ENCODE results near the gene DBNL.

The DBNL gene

DNA sequence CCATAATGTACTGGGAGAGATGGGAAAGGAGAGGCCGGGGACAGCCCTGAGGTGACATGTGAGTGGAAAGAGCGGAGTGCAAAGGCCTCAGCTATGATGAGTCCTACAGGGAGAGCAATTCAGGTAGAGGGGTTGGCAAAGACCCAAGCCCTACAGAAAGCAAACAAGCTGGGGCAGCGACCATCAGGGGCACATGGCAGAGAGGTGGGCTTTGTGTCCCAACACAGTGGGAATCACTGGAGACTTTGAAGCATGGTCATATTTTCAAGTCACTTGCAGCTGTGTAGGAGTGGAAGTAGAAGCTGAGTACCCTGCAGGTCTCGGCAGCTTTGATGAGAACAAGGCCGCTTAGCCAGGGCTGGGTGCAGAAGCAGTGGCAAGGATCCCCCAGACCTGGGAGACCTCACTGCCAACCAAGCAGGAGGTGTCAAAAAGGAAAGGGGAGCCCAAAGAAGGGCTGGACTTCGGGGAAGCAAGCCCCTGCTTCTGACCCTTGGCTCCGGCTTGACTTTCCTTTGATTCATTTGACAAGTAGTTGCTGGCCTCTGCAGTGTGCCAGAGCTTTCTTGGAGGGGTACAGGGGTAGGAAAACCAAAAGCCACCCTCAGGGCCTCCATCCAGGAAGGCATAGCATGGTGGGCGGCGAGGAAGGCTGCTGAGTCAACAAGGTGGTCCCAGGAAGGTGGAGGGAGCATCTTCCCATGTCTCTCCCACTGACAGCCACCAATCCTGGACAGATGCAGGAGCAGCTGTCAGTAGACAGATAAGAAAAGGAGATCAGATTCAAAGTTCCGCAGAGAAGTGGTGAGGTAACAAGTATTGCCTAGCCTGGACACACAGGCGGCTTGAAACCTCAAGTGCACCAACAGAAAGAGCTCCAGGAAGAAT, 22.8 kb downstream of the DBNL start:
- H3K9me3 Mint-ChIP-seq, result no peaks in the 10 kb centered on the region
- peaks cover 28% of the 10 kb centered on the region for H3K4me1 Mint-ChIP-seq
- ATAC-seq (replicated peaks; ENCODE audit: extremely low read depth, poor library complexity, severe bottlenecking) (no peak), DNase-seq (ENCODE audit: low spot score in 2 of 2) (no peak)
- peak overlapping the region; percentile 33 for H3K27ac Mint-ChIP-seq (ENCODE audit: low read depth)
- peaks cover 5% of the 10 kb centered on the region for H3K36me3 Mint-ChIP-seq (ENCODE audit: insufficient read depth)
- no peaks in the 10 kb centered on the region for H3K27me3 Mint-ChIP-seq
- no peak overlapping the region for H3K4me3 Mint-ChIP-seq

DNA sequence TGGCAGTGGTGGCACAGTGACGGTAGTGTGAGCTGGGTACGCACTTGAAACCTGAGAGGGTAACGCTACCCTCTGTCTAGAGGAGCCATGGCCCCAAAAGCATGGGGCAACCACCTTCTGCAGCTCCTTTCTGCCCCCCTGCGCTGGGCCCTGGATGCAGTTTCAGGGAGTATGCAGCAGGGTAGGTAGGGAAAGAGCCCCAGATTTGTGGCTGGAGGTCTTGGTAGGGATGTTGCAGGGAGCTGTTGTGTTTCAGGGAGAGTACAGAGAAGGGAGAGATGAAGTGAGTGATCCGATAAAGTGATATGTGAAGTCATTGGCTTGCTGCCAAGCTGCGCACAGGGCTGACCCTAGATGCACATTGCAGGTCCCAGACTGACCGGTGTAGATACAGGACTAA, 23.6 kb downstream of the DBNL start:
- Mint-ChIP-seq H3K9me3 (no peaks in the 10 kb centered on the region), H3K36me3 (ENCODE audit: insufficient read depth) (peaks cover 5% of the 10 kb centered on the region), H3K4me3 (no peak overlapping the region), H3K27me3 (no peaks in the 10 kb centered on the region), H3K27ac (ENCODE audit: low read depth) (no peak overlapping the region), H3K4me1 (peaks cover 28% of the 10 kb centered on the region)
- ATAC-seq (replicated peaks; ENCODE audit: extremely low read depth, poor library complexity, severe bottlenecking), result no peak
- no peak for DNase-seq (ENCODE audit: low spot score in 2 of 2)

DNA sequence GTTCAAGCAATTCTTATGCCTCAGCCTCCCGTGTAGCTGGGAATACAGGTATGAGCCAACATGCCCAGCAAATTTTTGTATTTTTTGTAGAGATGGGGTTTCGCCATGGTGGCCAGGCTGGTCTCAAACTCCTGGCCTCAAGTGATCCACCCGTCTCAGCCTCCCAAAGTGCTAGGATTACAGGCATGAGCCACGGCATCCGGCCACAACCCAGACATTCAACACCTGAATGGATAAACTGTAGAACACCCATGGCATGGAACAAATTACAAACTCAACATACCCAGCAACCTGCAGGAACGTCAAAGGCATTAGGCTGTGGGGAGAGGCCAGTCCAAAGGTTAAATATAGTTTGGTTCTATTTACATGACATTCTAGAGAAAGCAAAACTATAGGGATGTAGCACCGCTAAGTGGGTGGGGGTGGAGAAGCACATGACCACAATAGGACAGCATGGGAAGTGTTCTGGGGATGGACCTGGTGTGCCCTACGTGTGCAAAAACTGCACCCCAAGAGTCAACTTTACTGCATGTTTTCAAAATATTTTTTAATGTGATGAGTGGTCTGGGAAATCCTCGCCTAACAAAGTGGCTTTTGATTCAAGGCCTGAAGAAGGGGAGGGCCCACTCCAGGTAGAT, 27.3 kb downstream of the DBNL start:
- peaks cover 12% of the 10 kb centered on the region for H3K4me1 Mint-ChIP-seq
- H3K36me3 Mint-ChIP-seq (ENCODE audit: insufficient read depth), result peaks cover 15% of the 10 kb centered on the region
- H3K4me3 Mint-ChIP-seq, result no peak overlapping the region
- no peaks in the 10 kb centered on the region for H3K27me3 Mint-ChIP-seq
- DNase-seq (ENCODE audit: low spot score in 2 of 2) (no peak), ATAC-seq (replicated peaks; ENCODE audit: extremely low read depth, poor library complexity, severe bottlenecking) (no peak)
- peak overlapping the region; percentile 19 for H3K27ac Mint-ChIP-seq (ENCODE audit: low read depth)
- no peaks in the 10 kb centered on the region for H3K9me3 Mint-ChIP-seq

DNA sequence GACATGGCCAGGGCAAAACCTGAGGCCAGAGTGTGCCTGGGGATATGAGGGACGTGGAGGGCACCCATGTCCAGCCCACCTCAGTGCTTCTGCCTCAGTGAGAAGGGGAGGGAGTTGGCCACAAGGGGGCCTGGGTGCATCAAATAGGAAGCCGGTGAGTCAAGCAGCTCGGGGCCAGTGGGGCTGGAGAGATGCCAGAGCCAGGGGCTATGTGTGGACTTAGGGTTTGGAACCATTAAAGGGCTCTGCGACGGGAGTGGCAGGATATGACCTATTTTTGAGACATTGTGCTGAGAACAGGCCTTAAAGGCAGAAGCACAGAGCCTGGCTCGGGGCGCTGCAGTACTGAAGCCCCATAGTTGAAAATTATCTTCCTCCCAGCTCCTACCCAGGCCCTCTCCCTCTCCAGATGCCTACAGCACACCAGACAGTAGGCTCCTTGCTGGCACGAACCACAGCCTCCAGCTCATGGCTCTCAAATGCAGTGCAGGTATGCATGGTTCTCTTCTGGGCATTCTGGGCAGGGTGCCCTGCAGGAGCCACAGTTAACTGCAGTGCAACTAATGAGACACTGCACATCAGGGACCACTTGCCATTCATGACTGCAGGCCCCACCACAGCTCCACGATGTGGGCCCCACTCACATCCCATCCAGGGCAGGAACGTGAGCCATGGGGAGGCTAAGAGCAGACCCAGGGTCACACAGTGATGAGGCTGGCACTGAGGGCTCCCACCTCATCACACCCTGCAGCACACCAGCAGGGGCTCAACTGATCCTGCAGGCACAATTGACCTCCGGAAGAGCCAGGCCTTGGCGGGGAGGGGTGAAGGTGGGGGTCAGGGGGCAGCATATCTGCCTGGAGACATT, 28.1 kb downstream of the DBNL start:
- Mint-ChIP-seq H3K27me3 (no peaks in the 10 kb centered on the region), H3K36me3 (ENCODE audit: insufficient read depth) (peaks cover 16% of the 10 kb centered on the region), H3K9me3 (no peaks in the 10 kb centered on the region), H3K27ac (ENCODE audit: low read depth) (peak overlapping the region; percentile 19), H3K4me3 (no peak overlapping the region), H3K4me1 (peaks cover 12% of the 10 kb centered on the region)
- no peak for ATAC-seq (replicated peaks; ENCODE audit: extremely low read depth, poor library complexity, severe bottlenecking)
- no peak for DNase-seq (ENCODE audit: low spot score in 2 of 2)

DNA sequence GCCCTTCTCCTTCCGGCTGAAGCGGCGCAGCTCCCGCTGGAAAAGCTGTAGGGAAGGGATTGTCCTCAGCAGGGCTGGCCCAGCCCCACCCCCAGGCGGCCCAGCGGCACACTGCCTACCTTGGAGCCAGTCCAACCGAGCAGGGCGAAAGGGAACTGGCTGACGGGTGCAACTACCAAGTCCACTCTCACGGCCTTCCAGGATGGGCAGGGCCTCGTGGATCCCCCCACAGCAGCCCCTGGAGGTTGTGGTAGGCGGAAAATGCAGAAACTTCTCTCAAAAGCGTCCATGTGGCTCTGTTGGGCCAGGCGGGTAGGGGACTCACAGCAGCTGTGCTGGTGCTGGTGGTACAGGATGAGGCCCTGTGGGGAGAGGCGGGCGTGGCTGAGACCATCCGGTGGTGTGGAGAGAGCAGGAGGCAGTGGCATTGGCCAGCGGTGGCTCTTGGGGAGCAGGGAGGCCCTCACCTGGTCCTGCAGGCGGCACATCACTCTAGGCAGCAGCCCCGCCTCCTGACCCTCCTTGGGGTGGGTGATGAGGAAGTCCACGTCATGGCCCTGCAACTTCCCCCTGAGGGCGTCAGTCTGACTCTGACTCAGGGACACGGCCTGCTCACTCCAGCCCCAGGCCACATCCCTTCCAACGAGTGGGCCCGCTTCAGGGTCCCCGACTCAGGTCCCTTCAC, 29.3 kb downstream of the DBNL start:
- no peak overlapping the region for H3K4me3 Mint-ChIP-seq
- no peaks in the 10 kb centered on the region for H3K27me3 Mint-ChIP-seq
- peak in 1 of 2 donors; percentile 28 for DNase-seq (ENCODE audit: low spot score in 2 of 2)
- peaks cover 23% of the 10 kb centered on the region for H3K36me3 Mint-ChIP-seq (ENCODE audit: insufficient read depth)
- ATAC-seq (replicated peaks; ENCODE audit: extremely low read depth, poor library complexity, severe bottlenecking), result peak; percentile 77
- peak overlapping the region; percentile 25 for H3K27ac Mint-ChIP-seq (ENCODE audit: low read depth)
- no peaks in the 10 kb centered on the region for H3K9me3 Mint-ChIP-seq
- peaks cover 15% of the 10 kb centered on the region for H3K4me1 Mint-ChIP-seq

DNA sequence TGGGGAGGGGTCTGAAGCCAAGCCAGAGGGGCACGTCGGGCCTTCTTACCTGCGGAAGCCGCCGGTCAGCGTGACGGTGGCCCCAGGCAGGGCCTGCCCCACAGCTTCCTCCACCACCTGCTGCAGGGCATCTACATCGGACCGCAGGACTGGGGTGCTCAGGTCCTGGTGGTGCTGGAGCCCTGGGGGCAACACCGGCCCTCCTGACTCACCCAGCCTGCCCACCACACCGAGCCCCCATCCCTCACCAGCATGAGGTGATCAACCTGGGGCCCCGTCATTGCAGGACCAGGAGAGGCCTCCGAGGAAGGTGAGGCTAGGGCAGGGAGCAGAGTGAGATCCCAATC, 29.8 kb downstream of the DBNL start:
- no peaks in the 10 kb centered on the region for H3K9me3 Mint-ChIP-seq
- peaks cover 15% of the 10 kb centered on the region for H3K4me1 Mint-ChIP-seq
- no peak overlapping the region for H3K4me3 Mint-ChIP-seq
- peaks cover 23% of the 10 kb centered on the region for H3K36me3 Mint-ChIP-seq (ENCODE audit: insufficient read depth)
- peak overlapping the region; percentile 25 for H3K27ac Mint-ChIP-seq (ENCODE audit: low read depth)
- ATAC-seq (replicated peaks; ENCODE audit: extremely low read depth, poor library complexity, severe bottlenecking) (no peak), DNase-seq (ENCODE audit: low spot score in 2 of 2) (no peak)
- no peaks in the 10 kb centered on the region for H3K27me3 Mint-ChIP-seq

DNA sequence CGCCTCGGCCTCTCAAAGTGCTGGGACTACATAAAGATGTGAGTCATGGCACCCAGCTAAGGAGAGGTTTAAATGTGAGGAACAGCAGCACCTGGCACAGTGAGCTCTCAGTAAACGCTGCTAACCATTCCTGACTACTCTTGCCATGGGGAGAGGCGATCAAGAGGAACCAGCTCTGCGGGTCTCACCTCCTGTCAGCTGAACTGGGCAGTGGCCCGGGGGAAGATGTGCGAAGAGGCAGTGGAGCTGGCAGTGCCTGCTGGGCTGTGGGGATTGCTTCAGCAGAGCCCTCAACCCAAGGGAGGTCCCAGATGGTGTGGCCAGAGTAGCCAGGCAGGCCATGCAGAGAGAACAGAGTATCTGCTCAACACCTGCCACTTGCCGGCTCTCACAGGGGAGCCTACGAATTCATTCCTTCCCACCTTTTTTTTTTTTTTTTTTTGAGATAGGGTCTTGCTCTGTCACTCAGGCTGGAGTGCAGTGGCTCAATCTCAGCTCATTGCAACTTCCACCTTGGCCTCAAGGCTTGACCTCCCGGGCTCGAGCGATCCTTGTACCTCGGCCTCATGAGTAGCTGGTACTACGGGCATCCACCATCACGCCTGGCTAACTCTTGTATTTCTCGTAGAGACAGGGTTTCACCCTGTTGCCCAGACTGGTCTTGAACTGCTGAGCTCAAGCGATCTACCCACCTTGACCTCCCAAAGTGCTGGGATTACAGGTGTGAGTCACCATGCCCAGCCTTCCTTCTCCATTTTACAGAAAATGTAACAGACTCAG, 31.0 kb downstream of the DBNL start:
- Mint-ChIP-seq H3K4me3 (no peak overlapping the region), H3K27me3 (no peaks in the 10 kb centered on the region), H3K36me3 (ENCODE audit: insufficient read depth) (peaks cover 27% of the 10 kb centered on the region), H3K9me3 (no peaks in the 10 kb centered on the region), H3K4me1 (peaks cover 15% of the 10 kb centered on the region), H3K27ac (ENCODE audit: low read depth) (no peak overlapping the region)
- ATAC-seq (replicated peaks; ENCODE audit: extremely low read depth, poor library complexity, severe bottlenecking), result no peak
- DNase-seq (ENCODE audit: low spot score in 2 of 2), result no peak

DNA sequence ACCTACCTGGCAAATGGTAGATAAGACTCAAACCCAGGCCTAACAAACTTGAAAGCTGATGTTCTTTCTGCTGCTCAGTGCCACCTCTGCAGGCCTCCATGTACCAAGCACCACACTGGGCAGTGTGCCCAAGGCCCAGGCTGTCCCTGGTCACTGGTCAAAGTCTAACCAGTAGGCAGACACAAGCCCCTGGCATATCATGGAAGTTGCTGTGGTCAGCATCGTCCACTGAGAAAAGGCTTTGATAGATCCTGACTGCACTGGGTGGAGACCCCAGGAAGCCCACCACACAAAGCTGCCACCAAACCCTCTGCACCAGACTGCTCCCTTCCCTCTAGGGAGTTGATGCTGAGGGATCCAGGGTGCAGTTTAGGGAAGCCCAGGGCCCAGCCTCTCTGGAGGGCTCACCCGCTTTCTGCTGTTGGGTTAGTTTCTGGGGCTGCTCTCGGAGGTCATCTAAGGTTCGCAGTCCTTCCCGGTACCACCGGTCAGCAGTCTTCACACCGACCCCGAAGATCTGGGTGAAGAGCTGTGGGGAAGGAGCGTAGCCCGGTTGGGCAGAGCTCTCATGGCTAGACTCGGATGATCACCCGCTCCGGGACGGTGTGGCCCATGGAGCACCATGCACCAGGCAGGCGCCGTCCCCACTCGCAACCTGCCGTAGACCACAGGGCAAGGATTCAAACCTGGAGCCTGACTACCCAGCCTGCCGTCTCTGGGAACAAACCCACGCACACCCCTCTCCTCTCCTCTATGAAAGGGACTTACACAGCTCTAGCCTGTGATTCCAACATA, 31.8 kb downstream of the DBNL start:
- DNase-seq (ENCODE audit: low spot score in 2 of 2) (no peak), ATAC-seq (replicated peaks; ENCODE audit: extremely low read depth, poor library complexity, severe bottlenecking) (no peak)
- Mint-ChIP-seq H3K4me1 (peaks cover 23% of the 10 kb centered on the region), H3K9me3 (no peaks in the 10 kb centered on the region), H3K27ac (ENCODE audit: low read depth) (no peak overlapping the region), H3K27me3 (no peaks in the 10 kb centered on the region), H3K4me3 (no peak overlapping the region), H3K36me3 (ENCODE audit: insufficient read depth) (peaks cover 30% of the 10 kb centered on the region)

DNA sequence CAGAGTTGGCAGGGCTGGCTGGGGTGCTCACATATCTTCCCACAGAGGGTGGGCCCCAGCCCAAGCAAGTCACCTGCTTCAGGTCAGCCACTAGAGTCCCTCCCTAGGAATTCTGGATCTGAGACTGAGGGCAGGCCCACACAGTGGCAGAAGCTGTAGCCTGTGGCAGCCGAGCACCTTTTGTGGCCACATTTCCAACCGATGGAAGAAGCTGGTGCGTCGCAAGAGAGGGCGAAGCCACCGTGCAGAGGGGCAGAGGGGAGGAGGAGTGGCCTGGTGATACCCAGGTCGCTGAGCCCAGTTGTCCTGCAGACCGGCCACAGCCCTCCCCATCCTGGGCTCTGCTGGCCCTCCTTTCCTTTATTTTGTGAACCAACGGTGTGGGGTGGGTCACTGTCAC, 32.6 kb downstream of the DBNL start:
- H3K27ac Mint-ChIP-seq (ENCODE audit: low read depth), result no peak overlapping the region
- DNase-seq (ENCODE audit: low spot score in 2 of 2), result no peak
- H3K4me3 Mint-ChIP-seq, result no peak overlapping the region
- peaks cover 30% of the 10 kb centered on the region for H3K4me1 Mint-ChIP-seq
- peaks cover 30% of the 10 kb centered on the region for H3K36me3 Mint-ChIP-seq (ENCODE audit: insufficient read depth)
- no peaks in the 10 kb centered on the region for H3K27me3 Mint-ChIP-seq
- no peaks in the 10 kb centered on the region for H3K9me3 Mint-ChIP-seq
- ATAC-seq (replicated peaks; ENCODE audit: extremely low read depth, poor library complexity, severe bottlenecking), result no peak

DNA sequence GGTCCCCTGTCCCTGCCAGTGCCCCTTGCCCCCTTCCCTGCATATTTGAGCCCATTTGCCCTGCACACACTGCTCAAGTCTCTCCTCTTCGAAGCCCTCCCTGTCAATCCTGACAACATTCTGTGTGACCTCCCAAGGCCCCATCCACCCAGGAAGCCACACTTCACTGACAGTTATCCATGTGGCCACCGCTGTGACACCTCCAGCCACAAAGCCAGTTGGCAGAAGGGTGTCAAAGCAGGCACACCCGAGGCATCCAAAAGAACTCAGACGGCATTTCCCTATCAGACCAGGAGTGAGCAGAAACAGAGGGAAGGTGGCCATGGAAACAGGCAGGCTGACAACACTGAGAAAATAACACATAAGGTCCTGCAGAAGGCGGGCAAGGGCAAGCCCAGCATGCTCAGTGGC, 33.2 kb downstream of the DBNL start:
- Mint-ChIP-seq H3K4me1 (peaks cover 32% of the 10 kb centered on the region), H3K27ac (ENCODE audit: low read depth) (peak overlapping the region; percentile 9), H3K27me3 (no peaks in the 10 kb centered on the region), H3K4me3 (no peak overlapping the region), H3K36me3 (ENCODE audit: insufficient read depth) (peaks cover 30% of the 10 kb centered on the region), H3K9me3 (no peaks in the 10 kb centered on the region)
- ATAC-seq (replicated peaks; ENCODE audit: extremely low read depth, poor library complexity, severe bottlenecking) (no peak), DNase-seq (ENCODE audit: low spot score in 2 of 2) (no peak)

DNA sequence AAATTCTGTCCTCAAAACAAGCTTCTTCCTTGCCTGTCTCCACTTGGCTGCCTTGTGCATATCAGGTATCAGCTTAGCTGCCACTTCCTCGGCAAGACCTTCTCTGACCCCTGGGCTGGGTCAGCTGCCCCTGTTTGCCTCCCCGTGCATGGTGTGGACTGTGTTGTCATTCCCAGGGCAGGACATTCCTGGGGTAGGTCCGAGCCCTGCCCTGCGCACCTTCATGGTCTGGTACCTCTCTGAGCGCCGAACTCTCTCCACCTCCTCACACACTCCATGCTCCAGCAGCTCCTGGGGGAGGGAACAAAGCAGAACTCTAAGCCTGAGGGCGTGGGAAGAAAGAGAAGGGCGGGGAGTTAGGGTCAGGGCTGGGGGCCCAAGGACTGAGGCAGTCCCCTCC, 34.0 kb downstream of the DBNL start:
- H3K36me3 Mint-ChIP-seq (ENCODE audit: insufficient read depth), result peaks cover 30% of the 10 kb centered on the region
- no peak overlapping the region for H3K27ac Mint-ChIP-seq (ENCODE audit: low read depth)
- no peak overlapping the region for H3K4me3 Mint-ChIP-seq

More for the DNA sequence above, 34.0 kb downstream of the DBNL start:
- Mint-ChIP-seq H3K27me3 (no peaks in the 10 kb centered on the region), H3K4me1 (peaks cover 33% of the 10 kb centered on the region), H3K9me3 (no peaks in the 10 kb centered on the region)
- no peak for ATAC-seq (replicated peaks; ENCODE audit: extremely low read depth, poor library complexity, severe bottlenecking)
- no peak for DNase-seq (ENCODE audit: low spot score in 2 of 2)
